Measurements from ENCODE around the gene RAD51. TPM values are rescaled to one million over a fixed set of nuclear protein-coding genes. Genes with fewer than 3 reads are reported as not detected.
"Not testable (repeated sequence)": the region's sequence is repeated elsewhere in the genome, so short reads cannot be mapped to it uniquely, and the experiment has no call there.

The RAD51 gene
- total RNA-seq (2014; rRNA removed; shearing (Covaris generic)), result 7.7 and 10.5 TPM in 2 replicates

- DNase-seq (ENCODE audit: low read depth), result peak; percentile 93
Measured at GRCh38 chr15:40694688-40695468, at the start of gene RAD51. Gene RAD51 (plus strand): TSS chr15:40695174. CDS start chr15:40698759, 3,585 bp downstream.

GRCh38 chr15:40647523-40647922 lies 47.5 kb upstream of the RAD51 start:
- DNase-seq (ENCODE audit: low read depth), result no peak

GRCh38 chr15:40650479-40650878 lies 44.5 kb upstream of the RAD51 start:
- DNase-seq (ENCODE audit: low read depth), result no peak

GRCh38 chr15:40660686-40661085 lies 34.3 kb upstream of the RAD51 start:
- no peak for DNase-seq (ENCODE audit: low read depth)

GRCh38 chr15:40664909-40665308 lies 30.1 kb upstream of the RAD51 start:
- DNase-seq (ENCODE audit: low read depth), result peak; percentile 18

GRCh38 chr15:40676290-40676689 lies 18.7 kb upstream of the RAD51 start:
- not testable (repeated sequence) for DNase-seq (ENCODE audit: low read depth)

- not testable (repeated sequence) for DNase-seq (ENCODE audit: low read depth)
Measured at GRCh38 chr15:40676906-40677305, 18.1 kb upstream of the RAD51 start.

- DNase-seq (ENCODE audit: low read depth), result no peak
Measured at GRCh38 chr15:40680151-40680550, 14.8 kb upstream of the RAD51 start.

- not testable (repeated sequence) for DNase-seq (ENCODE audit: low read depth)
Measured at GRCh38 chr15:40680959-40681358, 14.0 kb upstream of the RAD51 start.

- no peak for DNase-seq (ENCODE audit: low read depth)
Measured at GRCh38 chr15:40684381-40684780, 10.6 kb upstream of the RAD51 start.

- DNase-seq (ENCODE audit: low read depth), result no peak
Measured at GRCh38 chr15:40685376-40685775, 9.6 kb upstream of the RAD51 start.

- peak; percentile 37 for DNase-seq (ENCODE audit: low read depth)
Measured at GRCh38 chr15:40688932-40689799, 5.8 kb upstream of the RAD51 start.

- DNase-seq (ENCODE audit: low read depth), result peak; percentile 30
Measured at GRCh38 chr15:40691737-40692136, 3.2 kb upstream of the RAD51 start.

GRCh38 chr15:40693904-40694687 lies 878 bp upstream of the RAD51 start:
- DNase-seq (ENCODE audit: low read depth), result no peak

GRCh38 chr15:40695469-40695890 lies 506 bp downstream of the RAD51 start:
- peak; percentile 21 for DNase-seq (ENCODE audit: low read depth)

GRCh38 chr15:40696228-40696627 lies 1.3 kb downstream of the RAD51 start:
- DNase-seq (ENCODE audit: low read depth), result no peak

GRCh38 chr15:40697916-40698315 lies 2.9 kb downstream of the RAD51 start:
- no peak for DNase-seq (ENCODE audit: low read depth)

- peak; percentile 12 for DNase-seq (ENCODE audit: low read depth)
Measured at GRCh38 chr15:40702077-40702476, 7.1 kb downstream of the RAD51 start.

- DNase-seq (ENCODE audit: low read depth), result no peak
Measured at GRCh38 chr15:40706121-40706520, 11.1 kb downstream of the RAD51 start.

- no peak for DNase-seq (ENCODE audit: low read depth)
Measured at GRCh38 chr15:40714144-40714543, 19.2 kb downstream of the RAD51 start.

GRCh38 chr15:40716165-40716564 lies 21.2 kb downstream of the RAD51 start:
- no peak for DNase-seq (ENCODE audit: low read depth)

GRCh38 chr15:40721701-40722100 lies 26.7 kb downstream of the RAD51 start:
- DNase-seq (ENCODE audit: low read depth), result peak; percentile 6
